KOPT-K1 (cell line): ENCODE data around the gene ANKS3.
"Not testable (repeated sequence)": the region's sequence is repeated elsewhere in the genome, so short reads cannot be mapped to it uniquely, and the experiment has no call there.

Experiments
- H3K27ac ChIP-seq: fragments of 200-600 bp; sonication (generic); 2 replicates; pipeline ENCODE4 v1.5.1; 2016; ENCODE audit warnings: antibody characterized with exemption, mild to moderate bottlenecking, low read depth, low read length; ENCODE audit not compliant: poor library complexity, severe bottlenecking
- H3K36me3 ChIP-seq: fragments of 200-600 bp; sonication (generic); 2 replicates; pipeline ENCODE4 v1.5.1; 2017; ENCODE audit warnings: antibody characterized with exemption, mild to moderate bottlenecking, low read length, moderate library complexity; ENCODE audit not compliant: insufficient read depth
- H3K9me3 ChIP-seq: fragments of 200-600 bp; sonication (generic); 2 replicates; pipeline ENCODE4 v1.5.1; 2017; ENCODE audit warnings: antibody characterized with exemption, low read length, mild to moderate bottlenecking; ENCODE audit not compliant: insufficient read depth, poor library complexity, severe bottlenecking

The ANKS3 gene

DNA sequence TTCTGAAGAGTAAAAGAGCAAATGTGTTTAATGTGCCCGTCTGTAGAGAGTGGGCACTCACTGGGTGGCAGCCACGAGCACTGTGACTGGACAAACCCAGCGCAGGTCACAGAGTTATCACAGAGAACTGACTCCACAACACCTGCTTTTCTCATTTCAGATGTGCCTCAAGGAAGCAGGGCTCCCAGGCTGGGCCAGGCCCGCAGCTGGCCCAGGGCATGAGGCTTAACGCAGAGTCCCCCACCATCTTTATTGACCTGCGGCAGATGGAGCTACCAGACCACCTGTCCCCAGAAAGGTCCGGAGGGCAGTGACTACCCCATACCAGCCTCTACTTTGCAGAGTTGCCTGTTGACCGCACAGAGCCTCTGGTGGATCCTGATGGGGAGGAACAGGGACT lies 12.1 kb upstream of the ANKS3 start:
- H3K9me3 ChIP-seq, result no peaks in the 10 kb centered on the region
- peaks cover 8% of the 10 kb centered on the region; the same call in 1 of the 2 replicates for H3K36me3 ChIP-seq
- H3K27ac ChIP-seq, result peak overlapping the region; percentile 44

DNA sequence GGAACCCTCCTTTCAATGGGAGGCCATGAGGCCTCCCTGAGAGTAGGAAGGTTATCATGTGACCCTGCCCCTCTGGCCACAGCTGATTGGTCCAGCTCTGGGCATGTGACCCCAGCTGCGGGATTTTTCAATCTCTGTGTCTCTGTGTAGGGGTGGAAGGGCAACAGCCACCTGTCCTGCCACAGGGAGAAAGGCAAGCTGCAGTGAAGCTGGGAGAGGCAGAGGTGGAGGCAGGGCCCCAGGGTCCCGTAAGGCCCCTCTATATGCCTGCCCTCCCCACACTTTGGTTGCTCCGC lies 11.2 kb upstream of the ANKS3 start:
- Histone ChIP-seq H3K9me3 (no peaks in the 10 kb centered on the region), H3K36me3 (no peaks in the 10 kb centered on the region; the same call in 1 of the 2 replicates), H3K27ac (no peak overlapping the region)

- no peak overlapping the region for H3K27ac ChIP-seq
- no peaks in the 10 kb centered on the region for H3K9me3 ChIP-seq
- no peaks in the 10 kb centered on the region; the same call in 1 of the 2 replicates for H3K36me3 ChIP-seq
These were observed 10.6 kb upstream of the ANKS3 start for GRCh38 chr16:4744555-4745273.

DNA sequence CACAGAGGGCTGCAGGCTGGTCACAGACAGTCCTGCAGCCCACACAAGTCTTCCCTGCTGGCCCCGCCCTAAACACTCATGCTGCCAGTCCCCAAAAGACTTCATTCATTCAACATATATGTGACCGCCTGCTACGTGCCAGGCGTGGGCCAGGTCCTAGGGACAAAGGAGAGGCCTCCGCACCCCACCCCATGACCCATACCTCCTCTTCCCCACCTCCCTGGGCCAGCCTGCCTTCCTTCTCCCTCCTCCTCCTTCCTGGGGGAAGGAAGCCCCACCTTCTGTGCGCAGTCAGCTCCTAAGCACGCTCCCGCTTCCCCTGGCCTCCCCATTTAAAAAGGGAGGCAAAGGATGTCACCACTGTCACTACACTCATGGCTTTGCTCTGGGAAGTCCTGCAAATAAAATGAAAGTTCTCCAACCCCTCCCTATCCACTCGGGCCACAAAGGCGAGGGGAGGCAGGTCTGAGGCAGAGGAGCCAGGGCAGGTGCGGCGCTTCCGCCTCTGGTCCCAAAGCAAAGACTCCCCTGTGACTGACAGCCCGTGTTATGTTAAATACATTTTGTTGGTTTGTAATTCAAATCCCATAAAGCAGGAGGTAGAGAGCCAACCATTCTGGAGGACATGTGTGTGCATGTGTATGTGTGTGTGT lies 9.3 kb upstream of the ANKS3 start:
- no peaks in the 10 kb centered on the region for H3K9me3 ChIP-seq
- H3K27ac ChIP-seq, result no peak overlapping the region

GRCh38 chr16:4738370-4738769 lies 4.3 kb upstream of the ANKS3 start:
- H3K9me3 ChIP-seq, H3K36me3 ChIP-seq: not testable (repeated sequence)

More for the DNA sequence above, 9.3 kb upstream of the ANKS3 start:
- no peaks in the 10 kb centered on the region for H3K36me3 ChIP-seq

DNA sequence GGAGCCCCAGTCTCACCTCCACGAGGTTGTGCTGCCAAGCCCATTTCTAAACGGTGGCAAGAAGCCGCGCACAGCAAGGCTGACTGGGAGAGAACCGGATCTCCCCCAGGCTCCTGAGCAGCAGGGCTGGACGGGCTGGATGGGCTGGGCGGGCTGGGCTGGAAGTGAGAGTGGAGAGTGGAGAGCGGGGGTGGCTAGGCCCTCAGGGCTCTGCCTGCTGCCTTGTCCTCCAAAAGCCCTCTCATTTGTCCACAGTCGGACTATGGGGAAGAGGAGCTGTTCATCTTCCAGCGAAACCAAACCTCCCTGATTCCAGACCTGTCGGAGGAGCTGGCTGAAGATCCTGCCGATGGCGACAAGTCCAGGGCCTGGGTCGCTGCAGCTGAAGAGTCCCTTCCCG lies 3.5 kb upstream of the ANKS3 start:
- H3K27ac ChIP-seq, result no peak overlapping the region
- no peaks in the 10 kb centered on the region for H3K9me3 ChIP-seq
- no peaks in the 10 kb centered on the region for H3K36me3 ChIP-seq

More at GRCh38 chr16:4738370-4738769, 4.3 kb upstream of the ANKS3 start:
- not testable (repeated sequence) for H3K27ac ChIP-seq

DNA sequence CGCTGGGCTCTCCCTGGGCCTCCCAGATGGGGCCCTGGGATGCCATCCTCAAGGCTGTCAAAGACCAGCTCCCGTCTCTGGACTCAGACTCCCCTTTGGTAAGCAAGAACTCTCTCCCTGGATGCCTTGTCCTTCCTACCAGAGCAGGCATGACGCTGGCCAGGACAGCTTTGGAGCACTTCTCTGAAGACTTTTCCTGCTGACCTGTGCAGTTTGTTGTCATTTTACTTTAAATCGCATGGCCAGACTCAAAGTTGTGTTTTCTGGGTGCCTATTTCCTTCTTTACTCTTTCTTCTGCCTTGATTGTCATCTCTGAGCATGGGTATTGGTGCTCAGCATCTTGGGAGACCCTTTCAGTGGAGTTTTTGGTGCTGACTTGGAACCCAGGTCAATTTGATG lies 2.5 kb upstream of the ANKS3 start:
- Histone ChIP-seq H3K9me3 (no peaks in the 10 kb centered on the region), H3K36me3 (no peaks in the 10 kb centered on the region), H3K27ac (no peak overlapping the region)

- peaks cover 7% of the 10 kb centered on the region; the same call in 1 of the 2 replicates for H3K36me3 ChIP-seq
- H3K27ac ChIP-seq, result peak overlapping the region; percentile 77
- no peaks in the 10 kb centered on the region for H3K9me3 ChIP-seq
These were observed 862 bp upstream of the ANKS3 start for GRCh38 chr16:4734730-4735535.

GRCh38 chr16:4733747-4734062 lies 366 bp downstream of the ANKS3 start:
- H3K36me3 ChIP-seq, result peaks cover 18% of the 10 kb centered on the region; the same call in 1 of the 2 replicates
- H3K9me3 ChIP-seq, result no peaks in the 10 kb centered on the region
- peak overlapping the region; percentile 77 for H3K27ac ChIP-seq

DNA sequence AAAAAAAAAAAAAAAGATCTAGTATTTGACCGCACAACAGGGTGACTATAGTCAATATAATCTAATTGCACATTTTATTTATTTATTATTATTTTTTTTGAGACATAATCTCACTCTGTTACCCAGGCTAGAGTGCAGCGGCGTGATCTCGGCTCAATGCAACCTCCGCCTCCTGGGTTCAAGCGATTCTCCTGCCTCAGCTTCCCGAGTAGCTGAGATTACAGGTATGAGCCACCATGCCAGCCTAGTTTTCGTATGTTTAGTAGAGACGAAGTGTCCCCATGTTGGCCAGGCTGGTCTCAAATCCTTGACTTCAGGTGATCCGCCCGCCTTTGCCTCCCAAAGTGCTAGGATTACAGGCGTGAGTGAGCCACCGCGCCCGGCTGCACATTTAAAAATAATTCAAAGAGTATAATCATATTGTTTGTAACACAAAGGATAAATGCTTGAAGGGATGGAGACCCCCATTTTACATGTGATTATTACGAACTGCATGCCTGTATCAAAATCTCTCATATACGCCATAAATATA lies 794 bp downstream of the ANKS3 start:
- no peaks in the 10 kb centered on the region for H3K9me3 ChIP-seq
- peak overlapping the region; percentile 77 for H3K27ac ChIP-seq
- peaks cover 22% of the 10 kb centered on the region; the same call in 1 of the 2 replicates for H3K36me3 ChIP-seq

DNA sequence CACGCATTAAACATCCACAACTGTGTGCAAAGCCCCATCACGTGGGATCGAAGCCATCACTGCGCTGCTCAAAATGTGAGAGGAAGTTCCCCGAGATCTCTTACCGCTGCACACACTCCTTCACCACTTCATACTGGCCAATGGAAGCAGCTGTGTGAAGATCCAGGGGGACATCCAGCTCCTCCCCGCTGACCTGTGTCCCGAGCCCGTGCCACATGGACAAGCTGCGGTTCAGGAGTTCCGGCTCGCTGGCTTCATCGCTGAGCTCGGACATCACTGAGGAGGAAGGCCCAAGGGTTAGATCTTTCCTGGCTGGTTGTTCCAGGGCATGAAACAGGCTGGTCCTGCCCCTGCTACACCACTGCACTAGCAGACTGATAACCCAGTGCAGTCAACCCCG lies 4.2 kb downstream of the ANKS3 start:
- Histone ChIP-seq H3K9me3 (no peaks in the 10 kb centered on the region), H3K27ac (no peak overlapping the region), H3K36me3 (peaks cover 38% of the 10 kb centered on the region; the same call in 1 of the 2 replicates)

DNA sequence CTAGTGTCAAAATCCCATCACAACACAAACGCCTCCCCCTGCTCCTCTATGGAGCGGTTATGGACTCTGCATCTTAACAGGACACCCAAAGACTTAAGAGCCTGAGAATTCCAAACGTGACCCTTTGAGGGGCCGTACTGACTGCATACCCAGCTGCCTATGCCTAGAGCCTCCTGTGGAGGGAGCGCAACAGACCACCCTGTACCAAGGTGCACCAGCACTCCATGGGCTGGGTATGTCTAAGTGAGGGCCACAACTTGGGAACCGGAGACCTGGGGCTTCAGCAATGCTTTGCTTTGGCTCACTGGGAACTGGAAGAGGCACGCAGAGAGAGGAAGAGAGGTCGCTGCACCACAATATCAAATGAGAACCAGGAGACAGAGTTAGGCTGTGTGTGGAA lies 5.4 kb downstream of the ANKS3 start:
- Histone ChIP-seq H3K36me3 (peaks cover 42% of the 10 kb centered on the region; the same call in 1 of the 2 replicates), H3K9me3 (no peaks in the 10 kb centered on the region), H3K27ac (no peak overlapping the region)

GRCh38 chr16:4726616-4727015 lies 7.5 kb downstream of the ANKS3 start:
- Histone ChIP-seq H3K27ac (no peak overlapping the region), H3K36me3 (peaks cover 51% of the 10 kb centered on the region), H3K9me3 (no peaks in the 10 kb centered on the region)

- Histone ChIP-seq H3K27ac (no peak overlapping the region), H3K9me3 (no peaks in the 10 kb centered on the region), H3K36me3 (peaks cover 42% of the 10 kb centered on the region)
These were observed 9.3 kb downstream of the ANKS3 start for GRCh38 chr16:4724661-4725270.
